ENCODE measurements around the gene OSBP2.

GRCh38 chr22:30877662-30878515 lies 183.2 kb downstream of the OSBP2 start:
- TF ChIP-seq, protein P1, sequence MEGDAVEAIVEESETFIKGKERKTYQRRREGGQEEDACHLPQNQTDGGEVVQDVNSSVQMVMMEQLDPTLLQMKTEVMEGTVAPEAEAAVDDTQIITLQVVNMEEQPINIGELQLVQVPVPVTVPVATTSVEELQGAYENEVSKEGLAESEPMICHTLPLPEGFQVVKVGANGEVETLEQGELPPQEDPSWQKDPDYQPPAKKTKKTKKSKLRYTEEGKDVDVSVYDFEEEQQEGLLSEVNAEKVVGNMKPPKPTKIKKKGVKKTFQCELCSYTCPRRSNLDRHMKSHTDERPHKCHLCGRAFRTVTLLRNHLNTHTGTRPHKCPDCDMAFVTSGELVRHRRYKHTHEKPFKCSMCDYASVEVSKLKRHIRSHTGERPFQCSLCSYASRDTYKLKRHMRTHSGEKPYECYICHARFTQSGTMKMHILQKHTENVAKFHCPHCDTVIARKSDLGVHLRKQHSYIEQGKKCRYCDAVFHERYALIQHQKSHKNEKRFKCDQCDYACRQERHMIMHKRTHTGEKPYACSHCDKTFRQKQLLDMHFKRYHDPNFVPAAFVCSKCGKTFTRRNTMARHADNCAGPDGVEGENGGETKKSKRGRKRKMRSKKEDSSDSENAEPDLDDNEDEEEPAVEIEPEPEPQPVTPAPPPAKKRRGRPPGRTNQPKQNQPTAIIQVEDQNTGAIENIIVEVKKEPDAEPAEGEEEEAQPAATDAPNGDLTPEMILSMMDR (IDR thresholded peaks at IDR 0.05), result no peak
- no peak for TF ChIP-seq ZFX (IDR thresholded peaks at IDR 0.05; ENCODE audit: borderline replicate concordance)

All from 22Rv1 (cell line).